ENCODE measurements around the gene DEXI. TPM values are rescaled to one million over a fixed set of nuclear protein-coding genes. Genes with fewer than 3 reads are reported as not detected.

The DEXI gene
- polyA plus RNA-seq, 1 donor from 2014 or later: 52.0 TPM

DNA sequence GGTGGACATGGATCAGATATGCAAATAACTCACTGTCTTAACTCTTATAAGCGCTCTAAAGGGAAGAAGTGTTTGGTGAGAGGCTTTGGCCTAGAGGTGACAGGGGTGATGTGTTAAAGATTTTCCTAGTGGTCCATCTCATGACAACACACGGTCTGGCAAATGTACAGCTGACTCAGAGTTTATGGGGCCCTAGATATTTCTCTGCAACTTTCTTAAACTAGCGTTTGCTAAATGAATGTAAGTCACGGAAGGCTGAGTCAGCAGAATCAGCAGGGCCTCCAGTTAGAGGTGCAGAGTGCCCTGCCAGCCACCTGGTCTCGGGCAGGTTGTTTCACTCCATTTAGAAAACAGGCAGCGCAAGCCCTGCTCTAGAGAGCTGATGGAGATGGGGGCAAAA lies 42.2 kb upstream of the DEXI start:
- Histone ChIP-seq H3K27me3 (ENCODE audit: insufficient read depth, low read depth, low read length) (no peaks in the 10 kb centered on the region), H3F3A (ENCODE audit: insufficient read depth, low read length, poor library complexity, severe bottlenecking) (no peaks in the 10 kb centered on the region), H3K4me3 (ENCODE audit: low read length) (no peak overlapping the region), H3K36me3 (ENCODE audit: insufficient read depth, low read length) (peaks cover 7% of the 10 kb centered on the region), H3K9me3 (ENCODE audit: low read length) (no peaks in the 10 kb centered on the region), H3K79me2 (replicated peaks; ENCODE audit: insufficient read depth, low read length) (no peaks in the 10 kb centered on the region), H2AFZ (ENCODE audit: low read depth, low read length) (no peak overlapping the region), H3K27ac (ENCODE audit: low read length) (no peak overlapping the region), H4K20me1 (ENCODE audit: insufficient read depth) (no peaks in the 10 kb centered on the region), H3K4me2 (ENCODE audit: low read length) (no peak overlapping the region), H3K9me2 (ENCODE audit: insufficient read depth, low read length) (no peaks in the 10 kb centered on the region), H3K9ac (ENCODE audit: low read length) (no peak overlapping the region)
- TF ChIP-seq POLR2AphosphoS5 (IDR thresholded peaks at IDR 0.05): no peak
- TF ChIP-seq MXI1 (conservative IDR thresholded peaks at IDR 0.05; ENCODE audit: poor library complexity, severe bottlenecking): no peak
- no peak for TF ChIP-seq EP300 (conservative IDR thresholded peaks at IDR 0.05; ENCODE audit: poor library complexity, severe bottlenecking)
- TF ChIP-seq SMC3 (conservative IDR thresholded peaks at IDR 0.05; ENCODE audit: poor library complexity): no peak
- no peak for TF ChIP-seq RAD21 (conservative IDR thresholded peaks at IDR 0.05)
- TF ChIP-seq TAF1 (IDR thresholded peaks at IDR 0.05; ENCODE audit: low read depth): no peak
- TF ChIP-seq, protein P1, sequence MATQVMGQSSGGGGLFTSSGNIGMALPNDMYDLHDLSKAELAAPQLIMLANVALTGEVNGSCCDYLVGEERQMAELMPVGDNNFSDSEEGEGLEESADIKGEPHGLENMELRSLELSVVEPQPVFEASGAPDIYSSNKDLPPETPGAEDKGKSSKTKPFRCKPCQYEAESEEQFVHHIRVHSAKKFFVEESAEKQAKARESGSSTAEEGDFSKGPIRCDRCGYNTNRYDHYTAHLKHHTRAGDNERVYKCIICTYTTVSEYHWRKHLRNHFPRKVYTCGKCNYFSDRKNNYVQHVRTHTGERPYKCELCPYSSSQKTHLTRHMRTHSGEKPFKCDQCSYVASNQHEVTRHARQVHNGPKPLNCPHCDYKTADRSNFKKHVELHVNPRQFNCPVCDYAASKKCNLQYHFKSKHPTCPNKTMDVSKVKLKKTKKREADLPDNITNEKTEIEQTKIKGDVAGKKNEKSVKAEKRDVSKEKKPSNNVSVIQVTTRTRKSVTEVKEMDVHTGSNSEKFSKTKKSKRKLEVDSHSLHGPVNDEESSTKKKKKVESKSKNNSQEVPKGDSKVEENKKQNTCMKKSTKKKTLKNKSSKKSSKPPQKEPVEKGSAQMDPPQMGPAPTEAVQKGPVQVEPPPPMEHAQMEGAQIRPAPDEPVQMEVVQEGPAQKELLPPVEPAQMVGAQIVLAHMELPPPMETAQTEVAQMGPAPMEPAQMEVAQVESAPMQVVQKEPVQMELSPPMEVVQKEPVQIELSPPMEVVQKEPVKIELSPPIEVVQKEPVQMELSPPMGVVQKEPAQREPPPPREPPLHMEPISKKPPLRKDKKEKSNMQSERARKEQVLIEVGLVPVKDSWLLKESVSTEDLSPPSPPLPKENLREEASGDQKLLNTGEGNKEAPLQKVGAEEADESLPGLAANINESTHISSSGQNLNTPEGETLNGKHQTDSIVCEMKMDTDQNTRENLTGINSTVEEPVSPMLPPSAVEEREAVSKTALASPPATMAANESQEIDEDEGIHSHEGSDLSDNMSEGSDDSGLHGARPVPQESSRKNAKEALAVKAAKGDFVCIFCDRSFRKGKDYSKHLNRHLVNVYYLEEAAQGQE (IDR thresholded peaks at IDR 0.05; ENCODE audit: borderline replicate concordance): no peak

DNA sequence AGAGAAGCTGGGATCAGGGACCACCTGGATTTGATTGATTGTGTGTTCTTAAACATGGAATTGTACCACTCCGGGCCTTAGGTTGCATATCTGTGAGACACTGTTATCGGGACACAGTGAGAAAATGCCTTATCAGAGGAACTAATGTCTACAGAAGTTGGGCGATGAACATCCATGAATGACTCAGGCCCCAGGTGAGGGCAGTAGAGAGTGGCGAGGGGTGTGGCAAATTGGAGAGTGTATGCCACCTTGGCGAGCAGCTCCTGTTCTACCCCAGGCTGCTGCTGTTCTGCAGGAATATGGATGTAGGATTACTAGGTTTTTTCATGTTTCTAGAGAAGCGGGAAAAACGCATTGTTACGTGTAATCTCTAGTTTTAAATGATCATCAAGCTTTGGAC lies 40.9 kb upstream of the DEXI start:
- peaks cover 7% of the 10 kb centered on the region for H3K36me3 ChIP-seq (ENCODE audit: insufficient read depth, low read length)
- H3K27ac ChIP-seq (ENCODE audit: low read length): no peak overlapping the region
- H3K9me3 ChIP-seq (ENCODE audit: low read length): no peaks in the 10 kb centered on the region
- H3K79me2 ChIP-seq (replicated peaks; ENCODE audit: insufficient read depth, low read length): no peaks in the 10 kb centered on the region
- H3K27me3 ChIP-seq (ENCODE audit: insufficient read depth, low read depth, low read length): no peaks in the 10 kb centered on the region
- H3K9ac ChIP-seq (ENCODE audit: low read length): no peak overlapping the region
- TF ChIP-seq TAF1 (IDR thresholded peaks at IDR 0.05; ENCODE audit: low read depth) (no peak), RAD21 (conservative IDR thresholded peaks at IDR 0.05) (no peak), EP300 (conservative IDR thresholded peaks at IDR 0.05; ENCODE audit: poor library complexity, severe bottlenecking) (no peak), EZH2 (IDR thresholded peaks at IDR 0.05; ENCODE audit: borderline replicate concordance, insufficient read depth, low read length, poor library complexity, severe bottlenecking) (no peak), MXI1 (conservative IDR thresholded peaks at IDR 0.05; ENCODE audit: poor library complexity, severe bottlenecking) (no peak), SMC3 (conservative IDR thresholded peaks at IDR 0.05; ENCODE audit: poor library complexity) (no peak), POLR2AphosphoS5 (IDR thresholded peaks at IDR 0.05) (no peak)
- TF ChIP-seq, protein P1 (IDR thresholded peaks at IDR 0.05; ENCODE audit: borderline replicate concordance): no peak
- TF ChIP-seq, protein P2, sequence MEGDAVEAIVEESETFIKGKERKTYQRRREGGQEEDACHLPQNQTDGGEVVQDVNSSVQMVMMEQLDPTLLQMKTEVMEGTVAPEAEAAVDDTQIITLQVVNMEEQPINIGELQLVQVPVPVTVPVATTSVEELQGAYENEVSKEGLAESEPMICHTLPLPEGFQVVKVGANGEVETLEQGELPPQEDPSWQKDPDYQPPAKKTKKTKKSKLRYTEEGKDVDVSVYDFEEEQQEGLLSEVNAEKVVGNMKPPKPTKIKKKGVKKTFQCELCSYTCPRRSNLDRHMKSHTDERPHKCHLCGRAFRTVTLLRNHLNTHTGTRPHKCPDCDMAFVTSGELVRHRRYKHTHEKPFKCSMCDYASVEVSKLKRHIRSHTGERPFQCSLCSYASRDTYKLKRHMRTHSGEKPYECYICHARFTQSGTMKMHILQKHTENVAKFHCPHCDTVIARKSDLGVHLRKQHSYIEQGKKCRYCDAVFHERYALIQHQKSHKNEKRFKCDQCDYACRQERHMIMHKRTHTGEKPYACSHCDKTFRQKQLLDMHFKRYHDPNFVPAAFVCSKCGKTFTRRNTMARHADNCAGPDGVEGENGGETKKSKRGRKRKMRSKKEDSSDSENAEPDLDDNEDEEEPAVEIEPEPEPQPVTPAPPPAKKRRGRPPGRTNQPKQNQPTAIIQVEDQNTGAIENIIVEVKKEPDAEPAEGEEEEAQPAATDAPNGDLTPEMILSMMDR (IDR thresholded peaks at IDR 0.05; ENCODE audit: poor library complexity, severe bottlenecking): no peak
- no peak overlapping the region for H2AFZ ChIP-seq (ENCODE audit: low read depth, low read length)
- no peak overlapping the region for H3K4me2 ChIP-seq (ENCODE audit: low read length)
- no peaks in the 10 kb centered on the region for H3K9me2 ChIP-seq (ENCODE audit: insufficient read depth, low read length)
- no peak overlapping the region for H3K4me3 ChIP-seq (ENCODE audit: low read length)
- no peaks in the 10 kb centered on the region for H4K20me1 ChIP-seq (ENCODE audit: insufficient read depth)
- no peaks in the 10 kb centered on the region for H3F3A ChIP-seq (ENCODE audit: insufficient read depth, low read length, poor library complexity, severe bottlenecking)

Measured in neural cell (in vitro differentiated cells).